Activated naive CD4-positive, alpha-beta T cell treated with anti-CD3 and anti-CD28 coated beads, Interleukin-2, amount 10 ng/mL, durations not matched to agents 7 days and 5 days (primary cell): ENCODE results near the gene MAML3.

Experiments used
- CTCF ChIA-PET: fragments of 350-600 bp; sonication (Branson Sonifier 250); formaldehyde crosslinking; loops from one replicate; lab custom pipeline; 2021; ENCODE audit warnings: antibody characterized with exemption; lab: Charles Lee
- DNase-seq: peaks from one replicate; pipeline ENCODE4 v3.0.0-alpha.2; 2020
- H3K27ac Mint-ChIP-seq: one replicate; pipeline ENCODE4 v1.8.0; 2021; ENCODE audit warnings: mild to moderate bottlenecking, moderate library complexity, mixed read lengths
- H3K27me3 Mint-ChIP-seq: one replicate; pipeline ENCODE4 v1.8.0; 2021; ENCODE audit warnings: mild to moderate bottlenecking, mixed read lengths
- H3K36me3 Mint-ChIP-seq: one replicate; pipeline ENCODE4 v1.8.0; 2021; ENCODE audit warnings: mixed read lengths
- H3K4me1 Mint-ChIP-seq: one replicate; pipeline ENCODE4 v1.8.0; 2021; ENCODE audit warnings: mixed read lengths
- H3K4me3 Mint-ChIP-seq: one replicate; pipeline ENCODE4 v1.8.0; 2021; ENCODE audit warnings: mild to moderate bottlenecking, moderate library complexity, mixed read lengths
- H3K9me3 Mint-ChIP-seq: one replicate; pipeline ENCODE4 v1.8.0; 2021; ENCODE audit warnings: mixed read lengths

The MAML3 gene

DNA sequence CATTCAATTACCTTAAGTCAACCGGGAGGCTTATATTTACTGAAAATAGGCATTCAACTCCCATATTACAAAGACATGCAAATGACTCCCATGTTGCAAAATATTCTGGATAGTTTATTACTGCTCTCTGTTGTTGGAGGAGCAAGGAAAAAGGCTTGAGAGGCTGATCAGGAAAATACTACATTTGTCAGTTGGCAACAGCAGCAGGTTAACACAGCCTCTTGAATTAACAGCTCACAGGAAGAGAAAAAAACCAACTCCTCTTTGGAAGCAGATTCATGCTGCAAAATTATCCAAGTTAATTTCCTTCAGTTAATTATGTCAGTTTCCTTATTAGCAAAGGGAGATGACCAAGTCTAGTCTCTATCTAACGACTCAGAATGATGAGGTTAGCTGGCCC, 238.9 kb downstream of the MAML3 start:
- H3K4me1 Mint-ChIP-seq = no peaks in the 10 kb centered on the region
- no peaks in the 10 kb centered on the region for H3K36me3 Mint-ChIP-seq
- CTCF ChIA-PET = no interaction called here
- no peak for DNase-seq
- no peak overlapping the region for H3K27ac Mint-ChIP-seq
- peaks cover 18% of the 10 kb centered on the region for H3K27me3 Mint-ChIP-seq
- H3K9me3 Mint-ChIP-seq = no peaks in the 10 kb centered on the region
- H3K4me3 Mint-ChIP-seq = no peak overlapping the region

GRCh38 chr4:139913995-139914598, 239.9 kb downstream of the MAML3 start:
- CTCF ChIA-PET = no interaction called here
- DNase-seq = no peak
- peaks cover 13% of the 10 kb centered on the region for H3K27me3 Mint-ChIP-seq
- no peaks in the 10 kb centered on the region for H3K4me1 Mint-ChIP-seq
- H3K9me3 Mint-ChIP-seq = no peaks in the 10 kb centered on the region
- H3K27ac Mint-ChIP-seq = no peak overlapping the region
- H3K4me3 Mint-ChIP-seq = no peak overlapping the region
- H3K36me3 Mint-ChIP-seq = no peaks in the 10 kb centered on the region

DNA sequence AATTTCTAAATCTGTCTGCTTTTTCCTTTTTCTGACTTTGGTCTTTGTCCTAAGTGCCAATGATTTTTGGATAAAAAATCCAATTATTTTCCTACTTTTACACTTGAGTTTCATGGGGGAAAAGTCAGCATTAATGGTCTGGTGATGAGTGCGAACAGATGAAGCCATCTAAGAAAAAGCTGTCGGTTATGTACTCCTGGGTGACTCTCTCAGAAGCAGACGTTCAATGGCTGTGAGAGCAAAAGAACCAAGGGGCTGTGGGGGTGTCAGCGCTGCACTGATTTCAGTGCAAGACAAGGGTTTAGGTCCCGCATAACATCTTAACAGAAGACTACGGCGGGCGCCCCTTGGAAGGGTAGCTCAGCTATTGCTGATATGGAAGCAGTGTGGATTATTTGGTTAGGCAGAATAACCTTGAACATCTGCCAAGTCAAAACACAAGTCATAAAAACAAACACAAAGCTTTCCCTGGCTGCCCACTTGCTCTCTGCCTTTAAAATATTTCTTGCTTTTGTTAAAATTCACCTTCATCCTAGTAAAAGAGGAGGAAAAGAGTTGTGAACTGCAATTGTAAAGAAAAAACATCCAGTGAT, 240.5 kb downstream of the MAML3 start:
- Mint-ChIP-seq H3K4me1 (no peaks in the 10 kb centered on the region), H3K36me3 (no peaks in the 10 kb centered on the region), H3K27ac (no peak overlapping the region), H3K4me3 (no peak overlapping the region), H3K27me3 (peaks cover 10% of the 10 kb centered on the region), H3K9me3 (no peaks in the 10 kb centered on the region)
- CTCF ChIA-PET = no interaction called here
- no peak for DNase-seq

DNA sequence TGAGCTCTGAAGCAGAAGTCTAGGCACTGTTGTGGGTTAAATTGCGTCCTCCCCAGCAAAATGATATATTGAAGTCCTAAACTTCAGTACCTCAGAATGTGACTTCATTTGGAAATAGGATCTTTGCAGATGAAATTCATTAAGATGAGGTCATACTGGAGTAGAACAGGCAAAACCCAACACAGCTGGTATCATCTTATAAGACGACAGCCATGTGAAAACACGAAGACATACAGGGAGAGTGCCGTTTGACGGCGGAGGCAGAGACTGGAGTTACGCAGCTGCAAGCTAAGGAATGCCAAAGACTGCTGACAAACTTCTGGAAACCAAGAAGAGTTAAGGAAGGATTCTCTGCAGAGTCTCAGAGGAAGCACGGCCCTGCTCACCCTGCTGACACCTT, 241.5 kb downstream of the MAML3 start:
- Mint-ChIP-seq H3K27ac (no peak overlapping the region), H3K36me3 (no peaks in the 10 kb centered on the region), H3K27me3 (peaks cover 5% of the 10 kb centered on the region), H3K9me3 (no peaks in the 10 kb centered on the region), H3K4me1 (no peaks in the 10 kb centered on the region), H3K4me3 (no peak overlapping the region)
- DNase-seq = no peak
- CTCF ChIA-PET = no interaction called here

DNA sequence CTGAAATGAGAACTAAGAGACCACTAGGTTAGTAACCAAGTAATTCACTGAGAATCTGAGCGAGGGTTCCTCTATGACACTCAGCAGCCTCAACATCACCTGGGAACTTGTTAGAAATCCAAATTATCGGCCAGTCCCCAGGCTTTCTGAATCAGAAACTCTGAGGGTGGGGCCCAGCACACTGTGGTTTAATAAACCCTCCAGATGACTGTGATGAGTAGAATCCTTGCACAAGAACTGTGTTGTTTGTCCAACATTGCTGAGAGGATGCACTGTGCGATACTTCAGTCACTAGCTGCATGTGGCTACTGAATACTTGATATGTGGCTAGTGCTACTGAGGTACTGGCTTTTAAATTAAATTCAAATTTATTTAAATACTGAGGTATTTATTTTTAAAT, 243.9 kb downstream of the MAML3 start:
- CTCF ChIA-PET = no interaction called here
- no peaks in the 10 kb centered on the region for H3K9me3 Mint-ChIP-seq

DNA sequence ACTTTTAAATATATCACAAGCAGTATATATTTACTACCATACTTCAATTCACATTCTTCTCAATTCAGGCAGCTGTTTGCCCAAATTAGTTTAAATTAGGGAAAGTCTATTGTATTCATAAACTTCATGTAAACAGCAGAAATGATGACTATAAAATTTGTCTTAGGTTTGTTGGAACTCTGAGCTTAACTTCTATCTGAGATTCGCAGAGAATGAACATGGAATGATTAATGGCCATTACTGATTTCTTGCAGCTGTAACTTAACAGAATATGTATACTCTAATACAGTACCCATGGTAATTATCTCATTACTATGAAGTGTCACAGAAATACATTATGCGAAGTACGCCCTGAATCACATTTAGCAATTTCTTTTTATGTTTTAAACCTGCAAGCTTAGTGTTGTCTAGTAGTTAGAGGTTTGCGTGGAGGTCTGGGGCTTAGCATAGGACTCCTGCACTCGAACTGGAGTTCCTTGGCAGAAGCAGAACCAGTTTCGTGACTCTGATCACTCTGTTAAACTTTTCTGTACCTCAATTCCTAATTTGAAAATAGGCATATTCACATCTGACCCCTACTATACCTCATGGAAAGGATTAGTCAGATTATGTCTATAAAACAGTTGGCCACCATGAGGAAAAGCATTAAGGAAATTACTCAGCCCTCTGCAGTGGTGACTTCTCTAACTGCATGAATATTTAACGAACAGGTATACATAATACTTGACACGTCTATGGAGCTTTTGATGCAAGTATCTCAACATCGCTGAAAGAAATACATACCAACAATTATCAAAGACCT, 245.1 kb downstream of the MAML3 start:
- Mint-ChIP-seq H3K4me1 (no peaks in the 10 kb centered on the region), H3K27me3 (peaks cover 5% of the 10 kb centered on the region), H3K27ac (no peak overlapping the region), H3K4me3 (no peak overlapping the region), H3K36me3 (no peaks in the 10 kb centered on the region), H3K9me3 (no peaks in the 10 kb centered on the region)
- DNase-seq = no peak
- CTCF ChIA-PET = no interaction called here

More for the DNA sequence above, 243.9 kb downstream of the MAML3 start:
- H3K36me3 Mint-ChIP-seq = no peaks in the 10 kb centered on the region
- no peak for DNase-seq
- H3K27ac Mint-ChIP-seq = no peak overlapping the region
- H3K4me1 Mint-ChIP-seq = no peaks in the 10 kb centered on the region
- H3K27me3 Mint-ChIP-seq = peaks cover 5% of the 10 kb centered on the region
- no peak overlapping the region for H3K4me3 Mint-ChIP-seq

DNA sequence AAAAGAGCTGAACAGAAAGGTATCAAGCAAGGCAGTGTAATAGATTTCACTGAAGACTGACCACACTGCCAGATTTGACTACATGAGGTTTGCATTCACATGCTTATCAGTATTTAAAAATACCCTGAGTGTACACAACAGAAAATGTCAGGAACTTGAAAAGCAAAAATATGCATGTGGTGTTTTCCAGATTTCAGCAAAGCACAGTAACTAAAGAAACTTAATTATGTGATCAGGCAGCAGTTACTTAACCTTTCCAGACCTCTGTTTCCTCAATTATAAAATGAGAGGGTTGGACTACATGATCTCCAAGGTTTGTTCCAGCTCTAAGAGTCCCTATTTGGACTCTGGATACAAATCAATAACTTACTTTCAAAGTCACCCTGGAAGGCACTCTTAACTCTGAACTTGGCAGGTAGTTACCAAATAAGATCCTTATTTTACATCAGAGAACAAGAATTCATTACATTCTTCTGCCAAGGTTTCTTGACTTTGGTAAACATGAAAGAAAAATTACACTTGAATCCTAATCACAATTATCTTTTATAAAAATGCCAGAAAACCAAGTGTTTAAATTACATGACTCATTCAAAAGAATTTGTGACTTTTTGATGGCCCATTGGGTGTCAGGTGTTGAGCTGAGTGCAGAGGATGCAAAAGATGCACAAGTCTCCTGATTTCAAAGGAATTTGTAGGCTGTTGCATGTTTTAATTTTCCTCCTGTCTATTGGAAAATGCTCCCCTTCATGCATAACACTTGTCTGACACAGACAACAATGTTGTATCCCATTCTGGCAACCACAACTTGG, 246.8 kb downstream of the MAML3 start:
- H3K9me3 Mint-ChIP-seq = no peaks in the 10 kb centered on the region
- no peak overlapping the region for H3K4me3 Mint-ChIP-seq
- no peak for DNase-seq
- H3K36me3 Mint-ChIP-seq = no peaks in the 10 kb centered on the region
- no peak overlapping the region for H3K27ac Mint-ChIP-seq
- peaks cover under 1% of the 10 kb centered on the region for H3K4me1 Mint-ChIP-seq
- H3K27me3 Mint-ChIP-seq = no peaks in the 10 kb centered on the region
- CTCF ChIA-PET = no interaction called here

DNA sequence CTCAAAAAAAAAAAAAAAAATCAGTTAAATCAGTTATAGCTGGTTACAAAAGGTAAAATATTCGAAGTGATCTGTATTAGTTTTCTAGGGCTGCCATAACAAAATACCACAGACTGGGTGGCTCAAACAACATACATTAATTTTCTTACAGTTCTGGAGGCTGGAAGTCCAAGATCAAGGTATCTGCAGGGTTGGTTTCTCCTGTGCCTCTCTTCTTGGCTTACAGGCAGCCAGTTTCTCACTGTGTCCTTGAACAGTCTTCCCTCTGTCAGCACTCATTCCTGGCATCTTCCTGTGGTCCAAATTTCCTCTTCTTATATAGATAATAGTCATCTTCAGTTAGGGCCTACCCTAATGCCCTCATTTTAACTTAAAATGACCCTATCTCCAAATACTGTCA, 248.5 kb downstream of the MAML3 start:
- CTCF ChIA-PET = no interaction called here
- H3K4me1 Mint-ChIP-seq = peaks cover 18% of the 10 kb centered on the region
- H3K9me3 Mint-ChIP-seq = no peaks in the 10 kb centered on the region
- no peak for DNase-seq
- H3K27ac Mint-ChIP-seq = no peak overlapping the region
- no peak overlapping the region for H3K4me3 Mint-ChIP-seq
- H3K27me3 Mint-ChIP-seq = no peaks in the 10 kb centered on the region
- no peaks in the 10 kb centered on the region for H3K36me3 Mint-ChIP-seq

GRCh38 chr4:139904406-139904805, 249.6 kb downstream of the MAML3 start:
- Mint-ChIP-seq H3K4me3 (no peak overlapping the region), H3K9me3 (no peaks in the 10 kb centered on the region), H3K27ac (no peak overlapping the region), H3K4me1 (peaks cover 22% of the 10 kb centered on the region), H3K36me3 (no peaks in the 10 kb centered on the region), H3K27me3 (no peaks in the 10 kb centered on the region)
- DNase-seq = no peak
- CTCF ChIA-PET = no interaction called here

DNA sequence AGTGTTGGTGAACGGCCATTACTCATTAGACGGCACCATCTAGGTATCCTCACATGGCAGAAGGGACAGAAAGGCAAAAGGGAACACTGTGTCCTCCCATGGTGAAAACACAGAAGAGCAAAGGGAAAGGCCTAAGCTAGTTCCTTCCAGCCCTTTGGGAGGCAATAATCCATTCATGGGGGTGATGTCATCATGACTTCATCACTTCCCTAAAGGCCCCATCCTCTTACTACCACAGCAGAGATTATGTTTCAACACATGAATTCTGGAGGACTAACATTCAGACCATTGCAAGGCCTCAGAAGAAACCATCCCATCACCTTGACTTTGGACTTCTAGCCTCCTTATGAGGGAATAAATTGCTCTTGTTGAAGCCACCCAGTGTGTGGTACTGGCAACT, 250.1 kb downstream of the MAML3 start:
- CTCF ChIA-PET = no interaction called here
- Mint-ChIP-seq H3K27ac (no peak overlapping the region), H3K9me3 (no peaks in the 10 kb centered on the region), H3K4me1 (peaks cover 26% of the 10 kb centered on the region), H3K4me3 (no peak overlapping the region), H3K36me3 (no peaks in the 10 kb centered on the region), H3K27me3 (no peaks in the 10 kb centered on the region)
- DNase-seq = no peak

GRCh38 chr4:139902321-139903320, 251.4 kb downstream of the MAML3 start:
- Mint-ChIP-seq H3K9me3 (no peaks in the 10 kb centered on the region), H3K4me1 (peaks cover 34% of the 10 kb centered on the region), H3K27me3 (no peaks in the 10 kb centered on the region), H3K4me3 (no peak overlapping the region), H3K27ac (no peak overlapping the region), H3K36me3 (no peaks in the 10 kb centered on the region)
- CTCF ChIA-PET = no interaction called here
- no peak for DNase-seq

- DNase-seq = no peak
- Mint-ChIP-seq H3K9me3 (no peaks in the 10 kb centered on the region), H3K27ac (no peak overlapping the region), H3K4me1 (peaks cover 34% of the 10 kb centered on the region), H3K4me3 (no peak overlapping the region), H3K36me3 (no peaks in the 10 kb centered on the region), H3K27me3 (no peaks in the 10 kb centered on the region)
- CTCF ChIA-PET = no interaction called here
Observed at GRCh38 chr4:139901531-139902320, 252.3 kb downstream of the MAML3 start.

- DNase-seq = peak; percentile 21
- Mint-ChIP-seq H3K4me3 (no peak overlapping the region), H3K36me3 (no peaks in the 10 kb centered on the region), H3K9me3 (no peaks in the 10 kb centered on the region), H3K27ac (no peak overlapping the region), H3K4me1 (peaks cover 34% of the 10 kb centered on the region), H3K27me3 (no peaks in the 10 kb centered on the region)
- CTCF ChIA-PET = no interaction called here
Observed at GRCh38 chr4:139900964-139901376, 253.0 kb downstream of the MAML3 start.
